GM12865 (cell line): ENCODE data around the gene NPEPL1.

Experiments
- DNase-seq: peaks from one replicate; pipeline ENCODE4 v3.0.0; 2010; ENCODE audit warnings: low read depth
- H3K4me3 ChIP-seq: 2 replicates; pipeline ENCODE4 v1.5.1; 2011; ENCODE audit warnings: mild to moderate bottlenecking, low read depth, low read length, control low read depth
- CTCF ChIP-seq: IDR thresholded peaks from 2 replicates; pipeline ENCODE4 v1.5.1; 2011; ENCODE audit warnings: low read length, control low read depth, low read depth, inconsistent platforms; ENCODE audit not compliant: insufficient read depth; ENCODE audit errors: missing control alignments

Gene NPEPL1

GRCh38 chr20:58685988-58686387 is 6.6 kb upstream of the NPEPL1 start:
- TF ChIP-seq CTCF: no peak
- no peak overlapping the region for H3K4me3 ChIP-seq
- DNase-seq: no peak

GRCh38 chr20:58688414-58688813 is 4.2 kb upstream of the NPEPL1 start:
- TF ChIP-seq CTCF: no peak
- H3K4me3 ChIP-seq: no peak overlapping the region
- DNase-seq: no peak

- H3K4me3 ChIP-seq: no peak overlapping the region
- no peak for TF ChIP-seq CTCF
- no peak for DNase-seq
Measured at GRCh38 chr20:58688840-58689239, 3.8 kb upstream of the NPEPL1 start.

- no peak for DNase-seq
- no peak overlapping the region for H3K4me3 ChIP-seq
- no peak for TF ChIP-seq CTCF
Measured at GRCh38 chr20:58690396-58691135, 2.0 kb upstream of the NPEPL1 start.

- no peak for DNase-seq
- TF ChIP-seq CTCF: no peak
- no peak overlapping the region for H3K4me3 ChIP-seq
Measured at GRCh38 chr20:58691773-58692578, 624 bp upstream of the NPEPL1 start.

- TF ChIP-seq CTCF: no peak
- peak overlapping the region; percentile 60 for H3K4me3 ChIP-seq
- peak; percentile 18 for DNase-seq
Measured at GRCh38 chr20:58693226-58694006, 816 bp downstream of the NPEPL1 start.
